HepG2 (cell line): Measurements from ENCODE around the gene COMT. TPM values are rescaled to one million over a fixed set of nuclear protein-coding genes. Genes with fewer than 3 reads are reported as not detected.

Source experiments
- ARNT2 ChIP-seq: sonication (generic); formaldehyde crosslinking; IDR thresholded peaks from 2 replicates; pipeline ENCODE4 v1.8.0; 2022; ENCODE audit warnings: mild to moderate bottlenecking, low read depth, missing genetic modification reagents, moderate library complexity
- CENPT ChIP-seq: sonication (generic); formaldehyde crosslinking; IDR thresholded peaks from 2 replicates; pipeline ENCODE4 v1.8.0; 2022; ENCODE audit warnings: low read depth, mild to moderate bottlenecking, moderate library complexity, missing genetic modification reagents
- ETV5 ChIP-seq: IDR thresholded peaks from 2 replicates; pipeline ENCODE4 v1.6.1; 2018; ENCODE audit warnings: missing biosample characterization, missing genetic modification reagents, inconsistent platforms, borderline replicate concordance
- FLYWCH1 ChIP-seq: sonication (generic); formaldehyde crosslinking; IDR thresholded peaks from 2 replicates; pipeline ENCODE4 v1.8.1; 2023; ENCODE audit warnings: mild to moderate bottlenecking, missing genetic modification reagents
- IRF2 ChIP-seq: IDR thresholded peaks from 2 replicates; pipeline ENCODE4 v1.6.1; 2018; ENCODE audit warnings: missing genetic modification reagents, missing compliant biosample characterization
- NFE2L1 ChIP-seq: sonication (generic); formaldehyde crosslinking; IDR thresholded peaks from 2 replicates; pipeline ENCODE4 v1.4.0; 2020; ENCODE audit warnings: missing genetic modification reagents, mild to moderate bottlenecking, borderline replicate concordance
- PCBP2 ChIP-seq: fragments of 200-400 bp; formaldehyde crosslinking; optimal IDR thresholded peaks from 2 replicates; pipeline ENCODE3; 2018; ENCODE audit warnings: low read length, low read depth; ENCODE audit not compliant: poor library complexity, severe bottlenecking
- POLR2AphosphoS5 ChIP-seq: IDR thresholded peaks from 2 replicates; pipeline ENCODE4 v1.6.1; 2012; ENCODE audit warnings: low read depth, low read length
- ZC3H13 ChIP-seq: sonication (generic); formaldehyde crosslinking; IDR thresholded peaks from 2 replicates; pipeline ENCODE4 v1.8.1; 2023; ENCODE audit warnings: mild to moderate bottlenecking, missing genetic modification reagents, moderate library complexity
- ZFP36 ChIP-seq: fragments of 150-350 bp; IDR thresholded peaks from 2 replicates; pipeline ENCODE4 v1.6.1; 2018; ENCODE audit warnings: borderline replicate concordance, low read length, low read depth; ENCODE audit not compliant: partially characterized antibody
- ZIK1 ChIP-seq: sonication (generic); formaldehyde crosslinking; IDR thresholded peaks from 2 replicates; pipeline ENCODE4 v1.5.0; 2020; ENCODE audit warnings: mild to moderate bottlenecking, low read depth, missing genetic modification reagents, borderline replicate concordance
- ZNF160 ChIP-seq: sonication (generic); formaldehyde crosslinking; IDR thresholded peaks from 2 replicates; pipeline ENCODE4 v1.8.0; 2022; ENCODE audit warnings: mild to moderate bottlenecking, inconsistent platforms, missing genetic modification reagents
- ZNF607 ChIP-seq: sonication (generic); formaldehyde crosslinking; IDR thresholded peaks from 2 replicates; pipeline ENCODE4 v1.5.1; 2020; ENCODE audit warnings: missing genetic modification reagents, mild to moderate bottlenecking, borderline replicate concordance
- ZNF83 ChIP-seq: sonication (generic); formaldehyde crosslinking; IDR thresholded peaks from 2 replicates; pipeline ENCODE4 v1.4.0; 2020; ENCODE audit warnings: missing genetic modification reagents, mild to moderate bottlenecking, borderline replicate concordance
- polyA plus RNA-seq, 8 experiments: library from polyadenylated mRNA; depleted of rRNA in 3 of 8; stranded (reverse) in 7 of 8; unstranded in 1 of 8; fragments of >200 nt; fragmentation: Illumina TruSeq in 4 of 8; extraction: Trizol in 4 of 8; gene quantifications; 2 replicates each; pipeline versions ENCODE4 v1.2.1 to v1.2.3, GENCODE V29; 2011 to 2016; ENCODE audit warnings: low read depth in 4 of 8, missing spikeins in 1 of 8, mixed read lengths in 1 of 8; ENCODE audit not compliant: insufficient read depth in 1 of 8
- total RNA-seq, 5 experiments: library from RNA; depleted of rRNA; stranded (reverse); fragments of >200 nt; fragmentation: Illumina TruSeq; extraction: Trizol; gene quantifications; 2 replicates each; pipeline ENCODE4 v1.2.3, GENCODE V29; 2016; ENCODE audit warnings: low read depth in 1 of 5
- TF ChIP-seq, protein P1 (sequence below): sonication (generic); formaldehyde crosslinking; IDR thresholded peaks from 2 replicates; pipeline ENCODE4; 2020; ENCODE audit warnings: missing genetic modification reagents, mild to moderate bottlenecking, borderline replicate concordance
- TF ChIP-seq, protein P2 (sequence below): sonication (generic); formaldehyde crosslinking; IDR thresholded peaks from 2 replicates; pipeline ENCODE4 v1.4.0; 2020; ENCODE audit warnings: low read depth, missing genetic modification reagents

COMT gene
- total and polyA plus RNA-seq, 2 of the 13 experiments (the other 11 are each of a cell fraction or from before 2014, with no cell fraction given): 156 to 162 TPM

DNA sequence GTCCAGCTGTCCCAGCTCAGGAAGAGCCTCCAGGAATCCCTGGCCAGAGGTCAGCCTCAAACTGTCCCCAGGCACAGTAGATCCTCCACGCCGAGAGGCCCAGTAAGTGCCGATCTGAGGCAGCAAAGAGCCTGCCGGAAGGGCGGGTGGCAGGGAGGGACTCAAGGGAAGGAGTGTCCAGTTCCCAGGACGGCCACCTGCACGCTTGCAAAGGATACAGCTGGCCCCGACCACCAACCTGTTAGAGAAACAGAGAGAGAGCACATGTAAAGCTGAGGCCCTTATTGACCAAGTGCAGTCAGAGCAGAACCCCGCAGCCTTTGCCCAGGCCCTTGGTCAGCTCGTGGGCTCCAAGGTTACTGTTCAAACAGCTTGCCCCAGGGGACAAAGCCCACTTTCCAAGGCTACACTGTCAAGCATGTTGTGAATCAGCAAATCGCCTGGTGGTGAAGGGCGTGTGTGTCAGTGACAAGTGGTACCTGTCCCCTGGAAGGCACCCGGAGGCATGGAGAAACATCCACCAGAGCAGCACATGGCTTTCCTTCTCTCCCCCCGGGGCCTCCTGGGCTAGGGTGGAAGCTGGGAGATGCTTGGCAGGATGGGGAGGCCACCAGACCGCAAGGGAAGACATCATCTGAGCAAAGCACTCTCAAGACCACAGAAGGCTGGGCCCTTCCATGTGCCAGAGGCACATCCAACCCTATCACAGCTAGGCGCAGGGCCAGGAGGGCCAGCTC is 42.6 kb upstream of the COMT start (continued):
- TF ChIP-seq ZIK1 (CRISPR knock-in tag) (no peak), ZNF83 (no peak), IRF2 (CRISPR knock-in tag) (peak; percentile 33; the same call in 1 of the 2 replicates), ZNF607 (CRISPR knock-in tag) (peak; percentile 70; the same call in 1 of the 2 replicates), FLYWCH1 (CRISPR knock-in tag) (no peak), ARNT2 (CRISPR knock-in tag) (no peak), ZC3H13 (0 out of 2 replicates have a peak, but pooled peaks have one; percentile 42), POLR2AphosphoS5 (no peak), ETV5 (CRISPR knock-in tag) (peak; percentile 23; the same call in 1 of the 2 replicates), ZNF160 (no peak), PCBP2 (no peak), NFE2L1 (CRISPR knock-in tag) (no peak), CENPT (CRISPR knock-in tag) (no peak), ZFP36 (no peak)
- TF ChIP-seq, protein P1, sequence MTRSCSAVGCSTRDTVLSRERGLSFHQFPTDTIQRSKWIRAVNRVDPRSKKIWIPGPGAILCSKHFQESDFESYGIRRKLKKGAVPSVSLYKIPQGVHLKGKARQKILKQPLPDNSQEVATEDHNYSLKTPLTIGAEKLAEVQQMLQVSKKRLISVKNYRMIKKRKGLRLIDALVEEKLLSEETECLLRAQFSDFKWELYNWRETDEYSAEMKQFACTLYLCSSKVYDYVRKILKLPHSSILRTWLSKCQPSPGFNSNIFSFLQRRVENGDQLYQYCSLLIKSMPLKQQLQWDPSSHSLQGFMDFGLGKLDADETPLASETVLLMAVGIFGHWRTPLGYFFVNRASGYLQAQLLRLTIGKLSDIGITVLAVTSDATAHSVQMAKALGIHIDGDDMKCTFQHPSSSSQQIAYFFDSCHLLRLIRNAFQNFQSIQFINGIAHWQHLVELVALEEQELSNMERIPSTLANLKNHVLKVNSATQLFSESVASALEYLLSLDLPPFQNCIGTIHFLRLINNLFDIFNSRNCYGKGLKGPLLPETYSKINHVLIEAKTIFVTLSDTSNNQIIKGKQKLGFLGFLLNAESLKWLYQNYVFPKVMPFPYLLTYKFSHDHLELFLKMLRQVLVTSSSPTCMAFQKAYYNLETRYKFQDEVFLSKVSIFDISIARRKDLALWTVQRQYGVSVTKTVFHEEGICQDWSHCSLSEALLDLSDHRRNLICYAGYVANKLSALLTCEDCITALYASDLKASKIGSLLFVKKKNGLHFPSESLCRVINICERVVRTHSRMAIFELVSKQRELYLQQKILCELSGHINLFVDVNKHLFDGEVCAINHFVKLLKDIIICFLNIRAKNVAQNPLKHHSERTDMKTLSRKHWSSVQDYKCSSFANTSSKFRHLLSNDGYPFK (CRISPR knock-in tag): 0 out of 2 replicates have a peak, but pooled peaks have one; percentile 9
- TF ChIP-seq, protein P2, sequence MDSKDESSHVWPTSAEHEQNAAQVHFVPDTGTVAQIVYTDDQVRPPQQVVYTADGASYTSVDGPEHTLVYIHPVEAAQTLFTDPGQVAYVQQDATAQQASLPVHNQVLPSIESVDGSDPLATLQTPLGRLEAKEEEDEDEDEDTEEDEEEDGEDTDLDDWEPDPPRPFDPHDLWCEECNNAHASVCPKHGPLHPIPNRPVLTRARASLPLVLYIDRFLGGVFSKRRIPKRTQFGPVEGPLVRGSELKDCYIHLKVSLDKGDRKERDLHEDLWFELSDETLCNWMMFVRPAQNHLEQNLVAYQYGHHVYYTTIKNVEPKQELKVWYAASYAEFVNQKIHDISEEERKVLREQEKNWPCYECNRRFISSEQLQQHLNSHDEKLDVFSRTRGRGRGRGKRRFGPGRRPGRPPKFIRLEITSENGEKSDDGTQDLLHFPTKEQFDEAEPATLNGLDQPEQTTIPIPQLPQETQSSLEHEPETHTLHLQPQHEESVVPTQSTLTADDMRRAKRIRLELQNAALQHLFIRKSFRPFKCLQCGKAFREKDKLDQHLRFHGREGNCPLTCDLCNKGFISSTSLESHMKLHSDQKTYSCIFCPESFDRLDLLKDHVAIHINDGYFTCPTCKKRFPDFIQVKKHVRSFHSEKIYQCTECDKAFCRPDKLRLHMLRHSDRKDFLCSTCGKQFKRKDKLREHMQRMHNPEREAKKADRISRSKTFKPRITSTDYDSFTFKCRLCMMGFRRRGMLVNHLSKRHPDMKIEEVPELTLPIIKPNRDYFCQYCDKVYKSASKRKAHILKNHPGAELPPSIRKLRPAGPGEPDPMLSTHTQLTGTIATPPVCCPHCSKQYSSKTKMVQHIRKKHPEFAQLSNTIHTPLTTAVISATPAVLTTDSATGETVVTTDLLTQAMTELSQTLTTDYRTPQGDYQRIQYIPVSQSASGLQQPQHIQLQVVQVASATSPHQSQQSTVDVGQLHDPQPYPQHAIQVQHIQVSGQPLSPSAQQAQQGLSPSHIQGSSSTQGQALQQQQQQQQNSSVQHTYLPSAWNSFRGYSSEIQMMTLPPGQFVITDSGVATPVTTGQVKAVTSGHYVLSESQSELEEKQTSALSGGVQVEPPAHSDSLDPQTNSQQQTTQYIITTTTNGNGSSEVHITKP (CRISPR knock-in tag): no peak
